COLO668 (cell line): ENCODE data around the gene C8A.

Source experiments
- DNase-seq: peaks from one replicate; lab custom pipeline; 2025; ENCODE audit not compliant: unreplicated experiment; lab: John Stamatoyannopoulos, UW

Gene C8A

GRCh38 chr1:56854521-56855099 lies at the start of gene C8A:
C8A (plus strand) TSS chr1:56854797; CDS start chr1:56854902, 105 bp downstream.
- DNase-seq = no peak

- no peak for DNase-seq
Measured at GRCh38 chr1:56806804-56807203, 47.8 kb upstream of the C8A start.

- DNase-seq = no peak
Measured at GRCh38 chr1:56808410-56808809, 46.2 kb upstream of the C8A start.

- DNase-seq = no peak
Measured at GRCh38 chr1:56811331-56811730, 43.3 kb upstream of the C8A start.

- DNase-seq = no peak
Measured at GRCh38 chr1:56814205-56814604, 40.4 kb upstream of the C8A start.

GRCh38 chr1:56816264-56816663 lies 38.3 kb upstream of the C8A start:
- no peak for DNase-seq

GRCh38 chr1:56816909-56817308 lies 37.7 kb upstream of the C8A start:
- DNase-seq = peak; percentile 73

- no peak for DNase-seq
Measured at GRCh38 chr1:56817716-56818463, 36.7 kb upstream of the C8A start.

- DNase-seq = peak; percentile 93
Measured at GRCh38 chr1:56819387-56819899, 35.2 kb upstream of the C8A start, which contains the start of gene FYB2. FYB2 (minus strand) TSS chr1:56819404; CDS start chr1:56819290, 114 bp downstream.

GRCh38 chr1:56820755-56821461 lies 33.7 kb upstream of the C8A start:
- peak; percentile 94 for DNase-seq

- peak; percentile 57 for DNase-seq
Measured at GRCh38 chr1:56821462-56821797, 33.2 kb upstream of the C8A start.

GRCh38 chr1:56824271-56824670 lies 30.3 kb upstream of the C8A start:
- DNase-seq = no peak

- peak; percentile 88 for DNase-seq
Measured at GRCh38 chr1:56824938-56825337, 29.7 kb upstream of the C8A start.

GRCh38 chr1:56825436-56825835 lies 29.2 kb upstream of the C8A start:
- no peak for DNase-seq

GRCh38 chr1:56827711-56828110 lies 26.9 kb upstream of the C8A start:
- DNase-seq = no peak

GRCh38 chr1:56830052-56830451 lies 24.5 kb upstream of the C8A start:
- no peak for DNase-seq

- peak; percentile 81 for DNase-seq
Measured at GRCh38 chr1:56831871-56832693, 22.5 kb upstream of the C8A start.

- no peak for DNase-seq
Measured at GRCh38 chr1:56833088-56833487, 21.5 kb upstream of the C8A start.

GRCh38 chr1:56834137-56834900 lies 20.3 kb upstream of the C8A start:
- no peak for DNase-seq

GRCh38 chr1:56835657-56836056 lies 18.9 kb upstream of the C8A start:
- DNase-seq = no peak
